ENCODE measurements around the gene HOXC9. TPM values are rescaled to one million over a fixed set of nuclear protein-coding genes. Genes with fewer than 3 reads are reported as not detected.

HOXC9 gene
- 1.2 and 1.8 TPM in 2 replicates for polyA plus RNA-seq (2011; rRNA removed)
- polyA minus RNA-seq (2011; rRNA and poly(A)+ RNA removed): 0.19 and 0.41 TPM in 2 replicates

DNA sequence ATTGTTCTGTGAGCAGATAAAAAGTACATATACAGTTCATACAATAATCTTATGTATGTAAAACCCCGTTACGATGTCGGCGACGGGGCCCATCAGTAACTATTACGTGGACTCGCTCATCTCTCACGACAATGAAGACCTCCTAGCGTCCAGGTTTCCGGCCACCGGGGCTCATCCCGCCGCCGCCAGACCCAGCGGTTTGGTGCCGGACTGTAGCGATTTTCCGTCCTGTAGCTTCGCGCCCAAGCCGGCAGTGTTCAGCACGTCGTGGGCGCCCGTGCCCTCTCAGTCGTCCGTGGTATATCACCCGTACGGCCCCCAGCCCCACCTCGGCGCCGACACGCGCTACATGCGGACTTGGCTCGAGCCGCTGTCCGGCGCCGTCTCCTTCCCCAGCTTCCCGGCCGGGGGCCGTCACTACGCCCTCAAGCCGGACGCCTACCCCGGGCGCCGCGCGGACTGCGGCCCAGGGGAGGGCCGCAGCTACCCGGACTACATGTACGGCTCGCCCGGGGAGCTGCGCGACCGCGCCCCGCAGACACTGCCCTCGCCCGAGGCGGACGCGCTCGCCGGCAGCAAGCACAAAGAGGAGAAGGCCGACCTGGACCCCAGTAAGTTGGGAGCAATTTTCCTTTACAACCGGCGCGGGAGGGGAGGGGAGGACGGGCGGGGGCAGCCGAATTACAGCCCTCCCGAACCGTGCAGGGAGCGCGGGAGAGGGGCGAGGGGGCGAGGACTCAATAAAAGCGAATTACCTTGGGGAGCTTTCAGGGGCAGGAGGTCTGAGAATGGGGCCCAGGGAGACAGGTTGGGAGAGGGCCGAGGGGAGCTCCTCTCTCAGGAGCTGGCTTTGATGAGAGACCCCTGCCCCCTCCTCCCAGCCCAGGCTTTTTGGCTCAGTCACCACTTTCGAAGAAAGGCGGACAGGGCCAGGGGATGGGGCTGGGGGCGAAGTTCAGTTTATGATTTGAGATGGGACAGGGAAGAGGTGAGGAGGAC is at the start of gene HOXC9:
Gene HOXC9 (plus strand): TSS at position 46 of the 999 bp plus-strand sequence. CDS start 28 bp downstream, at position 74.
- Histone ChIP-seq H3K4me3 (ENCODE audit: low read depth, low read length) (peak within 1 kb of the TSS; percentile 73), H3K36me3 (ENCODE audit: control insufficient read depth, insufficient read depth, low read length) (no peaks in the 10 kb centered on the region), H3K27me3 (ENCODE audit: control insufficient read depth, insufficient read depth, low read length) (no peaks in the 10 kb centered on the region; the same call in 1 of the 2 replicates)
- ChIA-PET POLR2A (interaction anchor here (0.7 kb wide), 2 partner anchors 189 to 247 kb away, joined by 3 to 8 read pairs; partner anchors contain the start of gene SMUG1), CTCF (interaction anchor here (0.7 to 16.8 kb wide), 17 partner anchors 8 to 325 kb away, joined by 3 to 213 read pairs (median 5); partner anchors contain the start of genes COPZ1, HOXC10, HOXC5 and HOXC8)
- DNase-seq (ENCODE audit: low read depth): no peak
- no peak for TF ChIP-seq CTCF (IDR thresholded peaks at IDR 0.05; ENCODE audit: insufficient read depth, low read depth, low read length)

- TF ChIP-seq CTCF (IDR thresholded peaks at IDR 0.05; ENCODE audit: insufficient read depth, low read depth, low read length): no peak
- no peak overlapping the region for H3K4me3 ChIP-seq (ENCODE audit: low read depth, low read length)
- H3K27me3 ChIP-seq (ENCODE audit: control insufficient read depth, insufficient read depth, low read length): peaks cover 70% of the 10 kb centered on the region
- CTCF ChIA-PET: interaction anchor here (0.7 to 1.2 kb wide), 2 partner anchors 204 to 206 kb away, joined by 3 read pairs; no protein-coding TSS in a partner anchor
- POLR2A ChIA-PET: no interaction called here
- no peak for DNase-seq (ENCODE audit: low read depth)
- no peaks in the 10 kb centered on the region for H3K36me3 ChIP-seq (ENCODE audit: control insufficient read depth, insufficient read depth, low read length)
Measured at GRCh38 chr12:53950437-53950773, 49.6 kb upstream of the HOXC9 start.

DNA sequence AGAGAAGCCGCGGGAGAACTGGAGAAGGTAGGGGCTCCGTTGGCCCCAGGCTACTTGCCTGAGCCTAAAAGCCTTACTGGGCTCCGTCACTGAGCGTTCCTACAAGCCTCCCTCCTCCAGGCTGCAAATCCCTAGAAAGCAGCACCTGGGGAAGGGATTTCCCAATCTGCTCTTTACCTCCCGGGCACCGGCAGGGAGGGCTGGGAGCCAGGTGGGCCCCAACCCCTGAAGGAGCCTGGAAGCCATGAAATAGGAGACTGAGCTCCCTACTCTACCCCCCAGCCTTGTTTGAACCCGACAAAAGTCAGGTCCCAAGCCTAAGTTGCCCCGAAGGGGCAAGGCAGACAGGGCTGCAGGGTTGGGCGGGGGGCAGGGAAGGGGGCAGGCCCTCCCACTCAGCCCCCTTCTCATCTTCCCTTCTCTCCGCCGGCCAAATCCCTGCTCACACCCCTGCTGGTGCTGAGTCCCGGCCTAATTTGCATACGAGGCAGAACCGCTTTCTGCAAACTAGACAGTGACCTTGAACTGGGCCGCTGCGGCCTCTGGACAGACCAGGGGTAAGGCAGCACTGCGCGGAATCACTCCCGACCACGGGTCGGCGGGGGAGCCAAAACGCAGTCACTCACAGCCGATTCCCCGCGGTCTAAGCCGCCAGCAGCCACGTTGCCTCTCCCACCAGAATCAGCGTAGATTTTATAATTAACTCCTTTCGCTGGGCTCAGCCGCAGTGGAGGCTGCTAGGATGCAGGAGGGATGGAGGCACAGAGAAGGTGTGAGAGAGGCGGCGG is 49.0 kb upstream of the HOXC9 start:
- no peaks in the 10 kb centered on the region for H3K36me3 ChIP-seq (ENCODE audit: control insufficient read depth, insufficient read depth, low read length)
- ChIA-PET CTCF (interaction anchor here (0.7 to 1.2 kb wide), 2 partner anchors 204 to 207 kb away, joined by 3 read pairs; no protein-coding TSS in a partner anchor), POLR2A (no interaction called here)
- TF ChIP-seq CTCF (IDR thresholded peaks at IDR 0.05; ENCODE audit: insufficient read depth, low read depth, low read length): no peak
- no peak for DNase-seq (ENCODE audit: low read depth)
- no peak overlapping the region for H3K4me3 ChIP-seq (ENCODE audit: low read depth, low read length)
- peaks cover 65% of the 10 kb centered on the region for H3K27me3 ChIP-seq (ENCODE audit: control insufficient read depth, insufficient read depth, low read length)

GRCh38 chr12:53951577-53952334 is 48.2 kb upstream of the HOXC9 start:
- ChIA-PET CTCF (interaction anchor here (1.0 to 1.2 kb wide), 2 partner anchors 33 to 205 kb away, joined by 3 read pairs; partner anchors contain the start of gene HOXC10), POLR2A (no interaction called here)
- no peak for DNase-seq (ENCODE audit: low read depth)
- no peak overlapping the region for H3K4me3 ChIP-seq (ENCODE audit: low read depth, low read length)
- H3K27me3 ChIP-seq (ENCODE audit: control insufficient read depth, insufficient read depth, low read length): peaks cover 65% of the 10 kb centered on the region
- no peaks in the 10 kb centered on the region for H3K36me3 ChIP-seq (ENCODE audit: control insufficient read depth, insufficient read depth, low read length)
- TF ChIP-seq CTCF (IDR thresholded peaks at IDR 0.05; ENCODE audit: insufficient read depth, low read depth, low read length): no peak

Measured in BJ (cell line).